Kidney (tissue), 14 donors: ENCODE results near the gene HSPB1. TPM values are rescaled to one million over a fixed set of nuclear protein-coding genes. Genes with fewer than 3 reads are reported as not detected.
A peak's percentile ranks its signal among the peaks of the same experiment; 100 is the strongest.

Source experiments
- DNase-seq, 5 donors: peaks; one replicate each; pipeline ENCODE4 v3.0.0-alpha.2; 2013 to 2020
- FAIRE-seq: peaks from 2 replicates; lab custom pipeline; 2012; peaks lifted over from hg19 to GRCh38; lab: Jason Lieb, UNC
- H3K27ac ChIP-seq, 2 donors: one replicate each; pipeline ENCODE4 v1.7.0; 2013; ENCODE audit warnings: low read depth in 2 of 2, low read length in 2 of 2, inconsistent platforms in 1 of 2
- H3K27me3 ChIP-seq: one replicate; pipeline ENCODE4 v1.7.1; 2013; ENCODE audit warnings: low read length, inconsistent platforms; ENCODE audit not compliant: control insufficient read depth, insufficient read depth
- H3K36me3 ChIP-seq, 3 donors: one replicate each; pipeline versions ENCODE4 v1.7.0 to v1.7.1; 2013; ENCODE audit warnings: low read length in 3 of 3, control low read depth in 1 of 3, inconsistent platforms in 1 of 3; ENCODE audit not compliant: insufficient read depth in 3 of 3, control insufficient read depth in 2 of 3
- H3K4me1 ChIP-seq, 3 donors: one replicate each; pipeline versions ENCODE4 v1.7.0 to v1.7.1; 2013; ENCODE audit warnings: low read length in 3 of 3, inconsistent platforms in 1 of 3, low read depth in 1 of 3; ENCODE audit not compliant: control insufficient read depth in 2 of 3, insufficient read depth in 2 of 3
- H3K4me3 ChIP-seq, 3 donors: one replicate each; pipeline versions ENCODE4 v1.7.0 to v1.8.1; 2013; ENCODE audit warnings: low read length in 3 of 3, control low read depth in 1 of 3, inconsistent platforms in 1 of 3
- H3K9ac ChIP-seq, 3 donors: one replicate each; pipeline versions ENCODE4 v1.7.0 to v1.7.1; 2013; ENCODE audit warnings: low read length in 3 of 3, control low read depth in 1 of 3, inconsistent platforms in 1 of 3
- H3K9me3 ChIP-seq, 3 donors: one replicate each; pipeline versions ENCODE4 v1.7.0 to v1.7.1; 2013; ENCODE audit warnings: low read length in 3 of 3, control low read depth in 1 of 3, inconsistent platforms in 1 of 3; ENCODE audit not compliant: control insufficient read depth in 2 of 3, insufficient read depth in 1 of 3
- CTCF ChIP-seq: IDR thresholded peaks from 3 replicates; pipeline ENCODE4 v1.5.1; 2012; ENCODE audit warnings: mild to moderate bottlenecking, moderate library complexity, borderline replicate concordance; ENCODE audit not compliant: insufficient read depth; ENCODE audit errors: extremely low read depth
- intact Hi-C: fragments of 100-400 bp; cut with DNase I; formaldehyde crosslinking; loops from one replicate; pipeline ENCODE4 v1.11.1; 2022
- polyA plus RNA-seq: library from polyadenylated mRNA; stranded (reverse); fragments of 350-450 nt; fragmentation: Illumina TruSeq; extraction: RNeasy Lipid Tissue Mini Kit (QIAGEN cat#74804); gene quantifications from one replicate; pipeline ENCODE4 v1.2.3, GENCODE V29; 2014; ENCODE audit warnings: low read depth, low replicate concordance; ENCODE audit not compliant: insufficient read depth
- total RNA-seq: library from RNA; stranded (reverse); fragmentation: NEBNext Ultra II Directional; extraction: Animal tissue kit (Norgen Biotek cat#: 25700); gene quantifications from one replicate; pipeline ENCODE4 v1.2.1, GENCODE V29; 2021
- donor health status: control.
- donor health status: control.
- donor health status: control.
- donor health status: control.
- donor health status: control.
- donor health status: DM: yes; HTN: yes; CAD: no.
- donor health status: Normal renal cell carcinoma (clear cell type).

The HSPB1 gene
- total and polyA plus RNA-seq, 2 donors from 2014 or later: 1,012 to 1,561 TPM

DNA sequence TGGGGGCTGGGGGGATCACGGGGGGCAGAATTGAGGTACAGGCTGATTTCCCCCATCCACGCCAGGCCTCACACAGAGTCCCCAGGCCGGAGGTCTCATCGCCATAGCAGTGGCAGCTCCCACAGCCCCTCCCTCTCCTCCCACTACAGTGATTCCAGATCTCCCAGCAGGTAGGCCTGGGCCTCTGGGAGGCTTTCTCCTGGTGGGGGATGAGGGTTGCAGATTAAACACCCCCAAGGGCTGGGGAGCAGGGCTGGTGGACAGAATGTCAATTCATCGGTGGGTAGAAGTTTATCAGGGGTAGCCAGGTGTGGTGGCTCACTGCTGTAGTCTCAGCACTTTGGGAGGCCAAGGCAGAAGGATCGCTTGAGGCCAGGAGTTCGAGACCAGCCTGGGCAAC is 37.2 kb upstream of the HSPB1 start:
- no peaks in the 10 kb centered on the region for H3K27me3 ChIP-seq
- no peaks in the 10 kb centered on the region for H3K9me3 ChIP-seq
- intact Hi-C loops: loop anchor here (10.0 kb wide), 1 partner anchor 80 kb away; no protein-coding TSS in a partner anchor
- FAIRE-seq (no peak), DNase-seq (peak in 1 of 5 donors; percentile 67)
- no peaks in the 10 kb centered on the region for H3K36me3 ChIP-seq
- no peak overlapping the region for H3K9ac ChIP-seq
- peaks cover 0 to 3% (median 0%) of the 10 kb centered on the region in 3 donors for H3K4me1 ChIP-seq
- no peak for TF ChIP-seq CTCF
- H3K4me3 ChIP-seq: no peak overlapping the region
- no peak overlapping the region for H3K27ac ChIP-seq

- FAIRE-seq (no peak), DNase-seq (peak in 3 of 5 donors; percentile 54 to 71 (median 54))
- TF ChIP-seq CTCF: no peak
- no peaks in the 10 kb centered on the region for H3K36me3 ChIP-seq
- no peaks in the 10 kb centered on the region for H3K27me3 ChIP-seq
- H3K4me1 ChIP-seq: peaks cover 0 to 3% (median 0%) of the 10 kb centered on the region in 3 donors
- no peak overlapping the region for H3K9ac ChIP-seq
- no peak overlapping the region for H3K27ac ChIP-seq
- H3K4me3 ChIP-seq: no peak overlapping the region
- no peaks in the 10 kb centered on the region for H3K9me3 ChIP-seq
- intact Hi-C loops: loop anchor here (10.0 kb wide), 1 partner anchor 82 kb away; no protein-coding TSS in a partner anchor
Measured at GRCh38 chr7:76267107-76267893, 35.2 kb upstream of the HSPB1 start.

GRCh38 chr7:76267894-76268183 is 34.6 kb upstream of the HSPB1 start:
- no peak overlapping the region for H3K4me3 ChIP-seq
- peaks cover 0 to 3% (median 0%) of the 10 kb centered on the region in 3 donors for H3K4me1 ChIP-seq
- intact Hi-C loops: loop anchor here (10.0 kb wide), 1 partner anchor 83 kb away; no protein-coding TSS in a partner anchor

More at GRCh38 chr7:76267894-76268183, 34.6 kb upstream of the HSPB1 start:
- TF ChIP-seq CTCF: no peak
- Histone ChIP-seq H3K9ac (no peak overlapping the region), H3K36me3 (no peaks in the 10 kb centered on the region), H3K27ac (no peak overlapping the region), H3K27me3 (no peaks in the 10 kb centered on the region), H3K9me3 (no peaks in the 10 kb centered on the region)
- DNase-seq (peak in 1 of 5 donors; percentile 44), FAIRE-seq (no peak)
